ENCODE results near the gene TC2N. TPM values are rescaled to one million over a fixed set of nuclear protein-coding genes. Genes with fewer than 3 reads are reported as not detected.

TC2N gene
- total and polyA plus RNA-seq, 4 donors = 0.62 to 6.4 (median 1.6) TPM

GRCh38 chr14:91869556-91869955 lies 2.2 kb upstream of the TC2N start:
- no peak for DNase-seq (ENCODE audit: low spot score)
- Histone ChIP-seq H3K27me3 (ENCODE audit: control insufficient read depth in 4 of 4, insufficient read depth in 4 of 4, low read length in 3 of 4) (no peaks in the 10 kb centered on the region), H3K36me3 (ENCODE audit: control insufficient read depth in 4 of 4, insufficient read depth in 3 of 4, low read depth in 1 of 4, low read length in 3 of 4) (no peaks in the 10 kb centered on the region), H3K4me1 (ENCODE audit: control insufficient read depth in 4 of 4, insufficient read depth in 4 of 4, low read length in 3 of 4) (peaks cover 2 to 30% (median 17%) of the 10 kb centered on the region in 4 donors), H3K27ac (ENCODE audit: low read depth in 1 of 2, low read length in 2 of 2) (peak overlapping the region; percentile 32 to 46), H3K9me3 (ENCODE audit: control insufficient read depth in 4 of 4, low read length in 3 of 4) (no peaks in the 10 kb centered on the region), H3K9ac (ENCODE audit: low read depth in 1 of 2, low read length in 2 of 2) (no peak overlapping the region), H3K4me3 (ENCODE audit: low read depth in 1 of 3, low read length in 3 of 3) (no peak overlapping the region)
- WGBS = 42% methylated on average over 8 of the region's 8 CpGs
- TF ChIP-seq TAF1 (conservative IDR thresholded peaks at IDR 0.05) (no peak), FOXA1 (IDR thresholded peaks at IDR 0.05) (peak; percentile 42), SP1 (IDR thresholded peaks at IDR 0.05) (no peak), HNF4A (conservative IDR thresholded peaks at IDR 0.05) (peak; percentile 11 to 29), FOXA2 (IDR thresholded peaks at IDR 0.05) (peak; percentile 80), RAD21 (IDR thresholded peaks at IDR 0.05) (peak; percentile 7 to 15), GABPA (IDR thresholded peaks at IDR 0.05 in 1 of 2, conservative IDR thresholded peaks at IDR 0.05 in 1 of 2) (no peak)

DNA sequence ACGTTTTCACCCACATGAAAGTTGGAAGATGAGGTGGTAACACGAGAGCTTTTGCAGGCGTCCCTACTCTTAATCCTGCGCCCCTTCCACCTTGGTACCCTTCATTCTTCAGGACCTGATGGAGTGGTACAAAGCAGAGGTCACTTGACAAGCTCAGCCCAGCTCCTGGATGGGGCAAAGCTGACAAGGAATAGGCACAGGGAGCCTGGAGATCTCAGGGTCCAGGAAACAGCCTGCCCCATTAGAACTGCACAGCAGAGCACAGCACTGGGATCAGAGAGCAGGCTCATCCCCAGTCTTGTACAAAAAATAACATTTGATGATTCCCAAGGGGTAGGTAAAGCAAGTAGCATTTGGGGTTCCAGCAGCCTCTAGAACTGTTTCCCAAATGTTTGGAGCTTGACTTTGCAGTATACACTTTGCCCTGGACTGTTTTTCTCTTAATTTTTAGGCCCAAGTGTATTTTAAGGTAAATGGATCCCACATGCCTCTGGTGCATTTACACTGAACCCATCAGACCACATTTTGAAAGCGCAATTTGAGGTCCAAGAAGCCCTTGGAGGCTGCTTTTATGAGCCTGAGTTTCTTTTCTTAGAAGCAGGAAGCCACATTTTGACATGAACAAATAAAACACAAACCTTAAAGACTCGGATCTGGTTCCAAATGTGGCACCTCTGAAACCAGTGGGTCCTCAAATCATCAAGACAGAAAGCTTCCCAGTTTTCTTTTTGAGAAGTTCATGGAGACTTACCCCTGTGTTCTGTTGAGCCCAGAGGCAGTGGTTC lies 633 bp downstream of the TC2N start:
- Histone ChIP-seq H3K27me3 (ENCODE audit: control insufficient read depth in 4 of 4, insufficient read depth in 4 of 4, low read length in 3 of 4) (no peaks in the 10 kb centered on the region), H3K9ac (ENCODE audit: low read depth in 1 of 2, low read length in 2 of 2) (peak overlapping the region in 1 of 2 donors; percentile 9), H3K4me3 (ENCODE audit: low read depth in 1 of 3, low read length in 3 of 3) (no peak overlapping the region), H3K9me3 (ENCODE audit: control insufficient read depth in 4 of 4, low read length in 3 of 4) (no peaks in the 10 kb centered on the region), H3K36me3 (ENCODE audit: control insufficient read depth in 4 of 4, insufficient read depth in 3 of 4, low read depth in 1 of 4, low read length in 3 of 4) (no peaks in the 10 kb centered on the region), H3K4me1 (ENCODE audit: control insufficient read depth in 4 of 4, insufficient read depth in 4 of 4, low read length in 3 of 4) (peaks cover 0 to 14% (median 7%) of the 10 kb centered on the region in 4 donors), H3K27ac (ENCODE audit: low read depth in 1 of 2, low read length in 2 of 2) (no peak overlapping the region)
- no peak for DNase-seq (ENCODE audit: low spot score)
- TF ChIP-seq FOXA2 (IDR thresholded peaks at IDR 0.05) (no peak), HNF4A (conservative IDR thresholded peaks at IDR 0.05) (no peak), NR2F2 (IDR thresholded peaks at IDR 0.05) (no peak), RAD21 (IDR thresholded peaks at IDR 0.05) (no peak), REST (IDR thresholded peaks at IDR 0.05) (no peak), TAF1 (conservative IDR thresholded peaks at IDR 0.05) (no peak), MAX (IDR thresholded peaks at IDR 0.05) (no peak), SP1 (IDR thresholded peaks at IDR 0.05) (no peak)
- TF ChIP-seq, protein P1, sequence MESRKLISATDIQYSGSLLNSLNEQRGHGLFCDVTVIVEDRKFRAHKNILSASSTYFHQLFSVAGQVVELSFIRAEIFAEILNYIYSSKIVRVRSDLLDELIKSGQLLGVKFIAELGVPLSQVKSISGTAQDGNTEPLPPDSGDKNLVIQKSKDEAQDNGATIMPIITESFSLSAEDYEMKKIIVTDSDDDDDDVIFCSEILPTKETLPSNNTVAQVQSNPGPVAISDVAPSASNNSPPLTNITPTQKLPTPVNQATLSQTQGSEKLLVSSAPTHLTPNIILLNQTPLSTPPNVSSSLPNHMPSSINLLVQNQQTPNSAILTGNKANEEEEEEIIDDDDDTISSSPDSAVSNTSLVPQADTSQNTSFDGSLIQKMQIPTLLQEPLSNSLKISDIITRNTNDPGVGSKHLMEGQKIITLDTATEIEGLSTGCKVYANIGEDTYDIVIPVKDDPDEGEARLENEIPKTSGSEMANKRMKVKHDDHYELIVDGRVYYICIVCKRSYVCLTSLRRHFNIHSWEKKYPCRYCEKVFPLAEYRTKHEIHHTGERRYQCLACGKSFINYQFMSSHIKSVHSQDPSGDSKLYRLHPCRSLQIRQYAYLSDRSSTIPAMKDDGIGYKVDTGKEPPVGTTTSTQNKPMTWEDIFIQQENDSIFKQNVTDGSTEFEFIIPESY (IDR thresholded peaks at IDR 0.05) = no peak
- 80% methylated on average over 6 of the region's 6 CpGs for WGBS
